Hematopoietic multipotent progenitor cell treated with erythropoietin and hydrocortisone succinate and interleukin-3 and kit ligand, for 17 days (in vitro differentiated cells): ENCODE data around the gene ABCC1.

ENCODE experiments used
- DNase-seq: peaks from one replicate; pipeline ENCODE4 v3.0.0-alpha.2; 2015; ENCODE audit warnings: low spot score

ABCC1 gene

GRCh38 chr16:16111639-16112038 lies 162.2 kb downstream of the ABCC1 start:
- DNase-seq: no peak

GRCh38 chr16:16112450-16113053 lies 163.1 kb downstream of the ABCC1 start:
- DNase-seq: no peak

GRCh38 chr16:16113076-16113475 lies 163.7 kb downstream of the ABCC1 start:
- DNase-seq: no peak

GRCh38 chr16:16116841-16117240 lies 167.4 kb downstream of the ABCC1 start:
- DNase-seq: no peak

- no peak for DNase-seq
These were observed 168.9 kb downstream of the ABCC1 start for GRCh38 chr16:16118337-16118736.

GRCh38 chr16:16120044-16120381 lies 170.6 kb downstream of the ABCC1 start:
- DNase-seq: no peak

GRCh38 chr16:16120382-16121184 lies 171.2 kb downstream of the ABCC1 start:
- DNase-seq: peak; percentile 67

- DNase-seq: no peak
These were observed 171.8 kb downstream of the ABCC1 start for GRCh38 chr16:16121185-16121727.

- no peak for DNase-seq
These were observed 172.8 kb downstream of the ABCC1 start for GRCh38 chr16:16122264-16122663.

- DNase-seq: no peak
These were observed 175.0 kb downstream of the ABCC1 start for GRCh38 chr16:16124438-16124837.

- DNase-seq: no peak
These were observed 175.6 kb downstream of the ABCC1 start for GRCh38 chr16:16124974-16125373.

GRCh38 chr16:16126896-16127295 lies 177.5 kb downstream of the ABCC1 start:
- DNase-seq: peak; percentile 6

GRCh38 chr16:16127469-16128116 lies 178.2 kb downstream of the ABCC1 start:
- peak; percentile 80 for DNase-seq

- no peak for DNase-seq
These were observed 181.8 kb downstream of the ABCC1 start for GRCh38 chr16:16131204-16131603.

- no peak for DNase-seq
These were observed 182.2 kb downstream of the ABCC1 start for GRCh38 chr16:16131659-16132058.

- DNase-seq: no peak
These were observed 184.7 kb downstream of the ABCC1 start for GRCh38 chr16:16133943-16134604.

GRCh38 chr16:16136588-16136987 lies 187.2 kb downstream of the ABCC1 start:
- no peak for DNase-seq

GRCh38 chr16:16137110-16137509 lies 187.7 kb downstream of the ABCC1 start:
- no peak for DNase-seq

- no peak for DNase-seq
These were observed 188.7 kb downstream of the ABCC1 start for GRCh38 chr16:16138034-16138635.

GRCh38 chr16:16139061-16139460 lies 189.6 kb downstream of the ABCC1 start:
- DNase-seq: no peak

GRCh38 chr16:16139806-16140205 lies 190.4 kb downstream of the ABCC1 start:
- DNase-seq: no peak

GRCh38 chr16:16140537-16140936 lies 191.1 kb downstream of the ABCC1 start:
- no peak for DNase-seq
